Spleen (tissue), 11 donors: Measurements from ENCODE around the gene XYLT1. TPM values are rescaled to one million over a fixed set of nuclear protein-coding genes. Genes with fewer than 3 reads are reported as not detected.

ENCODE experiments used
- DNase-seq: peaks from one replicate; pipeline ENCODE4 v3.0.0-alpha.2; 2020
- H3K27ac ChIP-seq, 8 donors: fragments of 200-600 bp; sonication (generic) in 7 of 8; 1 replicate in 4 of 8; 2 replicates in 4 of 8; pipeline versions ENCODE4 v1.5.0 to v1.8.0; 2016 to 2021; ENCODE audit warnings: inconsistent platforms in 4 of 8, mild to moderate bottlenecking in 4 of 8, moderate library complexity in 1 of 8
- H3K27me3 ChIP-seq, 7 donors: fragments of 200-600 bp; sonication (generic) in 6 of 7; replicated peaks in 1 of 7; 1 replicate in 4 of 7; 2 replicates in 3 of 7; pipeline versions ENCODE4 v1.5.0 to v1.8.0; 2016 to 2021; ENCODE audit warnings: inconsistent platforms in 3 of 7, mild to moderate bottlenecking in 1 of 7
- H3K36me3 ChIP-seq, 6 donors: fragments of 200-600 bp; sonication (generic) in 5 of 6; 1 replicate in 4 of 6; 2 replicates in 2 of 6; pipeline versions ENCODE4 v1.5.0 to v1.8.0; 2016 to 2021; ENCODE audit warnings: inconsistent platforms in 2 of 6
- H3K4me1 ChIP-seq, 6 donors: fragments of 200-600 bp; sonication (generic) in 5 of 6; 1 replicate in 3 of 6; 2 replicates in 3 of 6; pipeline versions ENCODE4 v1.5.0 to v1.8.0; 2016 to 2021; ENCODE audit warnings: inconsistent platforms in 3 of 6
- H3K4me3 ChIP-seq, 8 donors: fragments of 200-600 bp; sonication (generic) in 7 of 8; 1 replicate in 4 of 8; 2 replicates in 4 of 8; pipeline versions ENCODE4 v1.5.0 to v1.8.0; 2016 to 2021; ENCODE audit warnings: inconsistent platforms in 4 of 8, mild to moderate bottlenecking in 4 of 8, moderate library complexity in 2 of 8
- H3K9me3 ChIP-seq, 8 donors: fragments of 200-600 bp; sonication (generic) in 7 of 8; 1 replicate in 4 of 8; 2 replicates in 4 of 8; pipeline versions ENCODE4 v1.5.0 to v1.8.0; 2016 to 2021; ENCODE audit warnings: inconsistent platforms in 4 of 8
- CTCF ChIP-seq, 11 experiments: fragments of 200-600 bp in 7 of 11; fragments of 450-650 bp in 4 of 11; sonication (generic) in 4 of 11; IDR thresholded peaks in 8 of 11; conservative IDR thresholded peaks in 3 of 11; 1 replicate in 7 of 11; 2 replicates in 4 of 11; pipeline versions ENCODE4 v1.4.0 to v1.8.0; 2016 to 2021; ENCODE audit warnings: antibody characterized with exemption in 11 of 11, inconsistent platforms in 4 of 11, mild to moderate bottlenecking in 1 of 11
- POLR2A ChIP-seq, 3 donors: fragments of 450-650 bp; IDR thresholded peaks; one replicate each; pipeline ENCODE4 v1.5.1; 2017; ENCODE audit warnings: antibody characterized with exemption in 3 of 3, mild to moderate bottlenecking in 1 of 3
- POLR2AphosphoS5 ChIP-seq, 3 donors: sonication (generic); formaldehyde crosslinking; IDR thresholded peaks; one replicate each; pipeline ENCODE4 v1.5.1; 2017; ENCODE audit warnings: antibody characterized with exemption in 3 of 3
- WGBS, 5 donors: extraction: QIAGEN DNeasy Blood & Tissue Kit in 3 of 5; methylation state at CpG; one replicate each; pipeline versions ENCODE4 v1.1.5 to v1.1.7; 2013 to 2018; 5-methylcytosine and 5-hydroxymethylcytosine counted together
- intact Hi-C: fragments of 100-400 bp; cut with DNase I; formaldehyde crosslinking; loops from one replicate; pipeline ENCODE4 v1.15.0; 2023; ENCODE audit warnings: low total_unique reads
- polyA plus RNA-seq, 3 donors: library from polyadenylated mRNA; stranded (reverse); fragments of 200-250 nt; gene quantifications; one replicate each; pipeline ENCODE4 v1.2.1, GENCODE V29; 2013
- total RNA-seq, 7 donors: library from RNA; depleted of rRNA in 3 of 7; stranded (reverse); fragments of >200 nt in 3 of 7; fragmentation: NEBNext Ultra II Directional in 4 of 7; extraction: Animal tissue kit (Norgen Biotek cat#: 25700) in 4 of 7; gene quantifications; one replicate each; pipeline versions ENCODE4 v1.1.0 to v1.2.1, GENCODE V29; 2016 to 2021
- donor health status: healthy with polysubstance abuse.
- donor health status: DM: no; HTN: no; CAD: no; lungs with moderate emphysema.
- donor health status: DM: no; HTN: no; CAD: no.
- donor health status: Bipolar disorder and iron deficiency.
- donor health status: healthy.
- donor health status: DM: no; HTN: no; CAD: no.
- donor health status: DM: yes; HTN: yes; CAD: no.

The XYLT1 gene
- total and polyA plus RNA-seq, 10 donors: 2.1 to 40.7 (median 23.5) TPM

GRCh38 chr16:17215306-17215705, 255.5 kb downstream of the XYLT1 start:
- Histone ChIP-seq H3K27me3 (no peaks in the 10 kb centered on the region), H3K27ac (no peak overlapping the region), H3K4me1 (peaks cover 0 to 6% (median 0%) of the 10 kb centered on the region in 6 donors), H3K9me3 (peaks cover 0 to 12% (median 8%) of the 10 kb centered on the region in 8 donors), H3K36me3 (peaks cover 0 to 17% (median 3%) of the 10 kb centered on the region in 6 donors), H3K4me3 (no peak overlapping the region)
- DNase-seq: no peak
- WGBS, 5 donors: 79 to 90% (median 80%) methylated on average over 2 of the region's 2 CpGs
- intact Hi-C loops: no loop called here
- no peak for TF ChIP-seq POLR2A (IDR thresholded peaks at IDR 0.05)
- no peak for TF ChIP-seq POLR2AphosphoS5 (IDR thresholded peaks at IDR 0.05)
- no peak for TF ChIP-seq CTCF (IDR thresholded peaks at IDR 0.05 in 8 of 11, conservative IDR thresholded peaks at IDR 0.05 in 3 of 11)

- DNase-seq: no peak
- TF ChIP-seq POLR2AphosphoS5 (IDR thresholded peaks at IDR 0.05) (no peak), CTCF (IDR thresholded peaks at IDR 0.05 in 8 of 11, conservative IDR thresholded peaks at IDR 0.05 in 3 of 11) (no peak), POLR2A (IDR thresholded peaks at IDR 0.05) (no peak)
- Histone ChIP-seq H3K36me3 (peaks cover 0 to 17% (median 3%) of the 10 kb centered on the region in 6 donors), H3K27me3 (no peaks in the 10 kb centered on the region), H3K9me3 (peaks cover 0 to 12% (median 8%) of the 10 kb centered on the region in 8 donors), H3K4me1 (peaks cover 0 to 6% (median 0%) of the 10 kb centered on the region in 6 donors), H3K4me3 (no peak overlapping the region), H3K27ac (no peak overlapping the region)
- intact Hi-C loops: no loop called here
- WGBS, 5 donors: 93 to 98% (median 95%) methylated on average over 3 of the region's 3 CpGs
Observed at GRCh38 chr16:17213974-17214373, 256.8 kb downstream of the XYLT1 start.

DNA sequence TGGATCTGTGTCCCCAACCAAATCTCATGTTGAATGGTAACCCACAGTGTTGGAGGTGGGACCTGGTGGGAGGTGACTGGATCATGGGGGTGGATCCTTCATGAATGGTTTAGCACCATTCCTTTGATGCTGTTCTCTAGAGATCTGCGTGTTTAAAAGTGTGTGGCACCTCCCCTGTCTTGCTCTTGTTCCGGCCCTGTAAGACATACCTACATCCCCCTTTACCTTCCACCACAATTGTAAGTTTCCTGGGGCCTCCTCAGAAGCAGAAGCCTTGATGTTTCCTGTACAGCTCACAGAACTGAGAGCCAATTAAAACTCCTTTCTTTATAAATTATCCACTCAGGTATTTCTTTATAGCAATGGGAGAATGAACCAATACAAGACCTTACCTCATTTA, 257.7 kb downstream of the XYLT1 start:
- no peaks in the 10 kb centered on the region for H3K27me3 ChIP-seq
- H3K27ac ChIP-seq: no peak overlapping the region
- H3K36me3 ChIP-seq: peaks cover 0 to 17% (median 3%) of the 10 kb centered on the region in 6 donors
- H3K4me1 ChIP-seq: peaks cover 0 to 6% (median 0%) of the 10 kb centered on the region in 6 donors
- intact Hi-C loops: no loop called here
- WGBS, 5 donors: 46 to 72% (median 62%) methylated on average over 2 of the region's 2 CpGs
- no peak for DNase-seq
- peaks cover 0 to 12% (median 8%) of the 10 kb centered on the region in 8 donors for H3K9me3 ChIP-seq
- H3K4me3 ChIP-seq: no peak overlapping the region
- TF ChIP-seq CTCF (IDR thresholded peaks at IDR 0.05 in 8 of 11, conservative IDR thresholded peaks at IDR 0.05 in 3 of 11) (no peak), POLR2A (IDR thresholded peaks at IDR 0.05) (no peak), POLR2AphosphoS5 (IDR thresholded peaks at IDR 0.05) (no peak)

GRCh38 chr16:17212606-17213005, 258.2 kb downstream of the XYLT1 start:
- TF ChIP-seq POLR2A (IDR thresholded peaks at IDR 0.05) (no peak), POLR2AphosphoS5 (IDR thresholded peaks at IDR 0.05) (no peak), CTCF (IDR thresholded peaks at IDR 0.05 in 8 of 11, conservative IDR thresholded peaks at IDR 0.05 in 3 of 11) (no peak)
- Histone ChIP-seq H3K27me3 (no peaks in the 10 kb centered on the region), H3K4me3 (no peak overlapping the region), H3K9me3 (peaks cover 0 to 12% (median 8%) of the 10 kb centered on the region in 8 donors), H3K36me3 (peaks cover 0 to 17% (median 3%) of the 10 kb centered on the region in 6 donors), H3K27ac (no peak overlapping the region), H3K4me1 (peaks cover 0 to 6% (median 0%) of the 10 kb centered on the region in 6 donors)
- DNase-seq: no peak
- intact Hi-C loops: no loop called here
- 72 to 87% (median 74%) methylated on average over 6 of the region's 6 CpGs for WGBS, 5 donors
